ENCODE measurements around the gene VPREB3.

The VPREB3 gene

DNA sequence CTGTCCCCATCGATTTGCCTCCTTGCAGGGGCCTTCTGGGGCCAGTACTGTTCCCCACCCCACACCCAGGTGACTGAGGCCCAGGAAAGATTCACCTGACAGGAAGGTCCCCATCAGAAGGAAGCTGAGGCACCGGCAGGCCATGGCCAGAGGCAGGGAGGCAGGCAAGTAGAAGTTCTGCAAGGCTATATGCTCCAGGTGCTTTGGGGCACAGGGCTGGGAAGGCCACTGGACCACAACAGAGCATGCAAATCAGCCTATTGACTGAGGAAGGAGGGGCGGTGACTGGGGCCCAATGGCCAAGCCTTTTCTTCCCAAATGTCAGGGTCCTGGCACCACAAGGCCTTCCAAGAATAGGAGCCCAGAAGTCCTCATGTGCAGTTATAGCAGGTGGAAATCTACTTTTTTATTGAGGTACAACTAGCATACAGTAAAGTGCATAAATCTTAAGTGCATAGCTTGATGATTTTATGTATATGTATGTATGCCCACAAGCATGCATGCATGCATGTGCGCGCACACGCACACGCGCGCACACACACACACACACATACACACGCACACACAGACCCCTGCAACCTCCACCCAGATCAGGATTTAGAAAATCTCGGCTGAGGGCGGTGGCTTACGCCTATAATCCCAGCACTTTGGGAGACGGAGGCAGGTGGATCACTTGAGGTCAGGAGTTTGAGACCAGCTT is at the start of gene VPREB3:
Gene VPREB3 (minus strand): TSS at position 206 of the 700 bp plus-strand sequence. CDS start 62 bp downstream, at position 144.
- DNase-seq = no peak

GRCh38 chr22:23803001-23803819 is 49.0 kb upstream of the VPREB3 start:
- DNase-seq = no peak

DNA sequence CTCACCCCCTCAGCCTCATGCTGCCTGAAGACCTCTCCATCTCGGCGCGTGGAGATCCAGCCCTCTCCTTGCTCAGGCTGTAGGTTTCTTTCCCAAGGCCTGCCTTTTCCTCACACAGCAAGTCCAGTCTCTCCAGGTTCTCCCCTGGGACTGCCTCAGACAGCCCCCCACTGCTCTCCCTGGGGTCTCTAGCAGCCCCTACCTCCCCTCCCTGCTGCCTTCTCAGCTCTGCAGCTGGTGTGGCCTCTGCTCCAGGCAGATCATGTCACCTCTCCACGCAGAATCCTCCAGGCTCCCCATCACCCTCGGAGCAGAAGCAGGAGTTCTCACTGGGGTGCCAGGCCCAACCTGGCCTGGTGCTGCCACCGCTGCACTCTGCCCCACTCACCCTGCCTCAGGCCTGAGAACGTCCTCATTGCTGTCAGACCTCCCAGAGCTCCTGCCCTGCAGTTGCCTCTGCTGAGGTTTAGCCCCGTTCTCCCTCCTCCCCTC is 47.7 kb upstream of the VPREB3 start:
- DNase-seq = no peak

DNA sequence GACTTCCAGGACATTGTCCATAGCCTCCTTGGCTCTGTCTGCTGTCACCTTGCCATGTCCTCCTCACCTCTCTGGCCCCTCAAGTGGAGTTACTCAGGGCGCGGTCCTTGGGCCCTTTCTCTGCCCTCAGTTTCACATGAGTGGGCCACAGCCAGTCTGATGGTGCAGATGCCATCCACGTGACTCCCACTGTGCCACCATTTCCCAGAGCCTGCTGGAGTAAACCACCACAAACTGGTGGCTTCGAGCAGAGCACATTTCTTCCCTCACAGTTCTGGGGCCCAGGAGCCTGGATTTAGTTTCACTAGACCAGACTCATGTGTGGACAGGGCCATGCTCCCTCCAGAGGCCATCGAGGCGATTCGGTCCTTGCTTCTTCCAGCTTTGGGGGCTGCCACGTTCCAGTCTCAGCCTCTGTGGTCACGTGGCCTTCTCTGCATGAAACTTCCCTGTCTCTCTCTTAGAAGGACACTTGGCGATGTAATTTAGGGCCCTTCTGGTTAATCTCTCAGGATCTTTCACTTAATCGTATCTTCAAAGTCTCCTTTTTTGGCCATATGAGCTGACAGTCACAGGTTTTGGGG is 47.1 kb upstream of the VPREB3 start:
- no peak for DNase-seq

DNA sequence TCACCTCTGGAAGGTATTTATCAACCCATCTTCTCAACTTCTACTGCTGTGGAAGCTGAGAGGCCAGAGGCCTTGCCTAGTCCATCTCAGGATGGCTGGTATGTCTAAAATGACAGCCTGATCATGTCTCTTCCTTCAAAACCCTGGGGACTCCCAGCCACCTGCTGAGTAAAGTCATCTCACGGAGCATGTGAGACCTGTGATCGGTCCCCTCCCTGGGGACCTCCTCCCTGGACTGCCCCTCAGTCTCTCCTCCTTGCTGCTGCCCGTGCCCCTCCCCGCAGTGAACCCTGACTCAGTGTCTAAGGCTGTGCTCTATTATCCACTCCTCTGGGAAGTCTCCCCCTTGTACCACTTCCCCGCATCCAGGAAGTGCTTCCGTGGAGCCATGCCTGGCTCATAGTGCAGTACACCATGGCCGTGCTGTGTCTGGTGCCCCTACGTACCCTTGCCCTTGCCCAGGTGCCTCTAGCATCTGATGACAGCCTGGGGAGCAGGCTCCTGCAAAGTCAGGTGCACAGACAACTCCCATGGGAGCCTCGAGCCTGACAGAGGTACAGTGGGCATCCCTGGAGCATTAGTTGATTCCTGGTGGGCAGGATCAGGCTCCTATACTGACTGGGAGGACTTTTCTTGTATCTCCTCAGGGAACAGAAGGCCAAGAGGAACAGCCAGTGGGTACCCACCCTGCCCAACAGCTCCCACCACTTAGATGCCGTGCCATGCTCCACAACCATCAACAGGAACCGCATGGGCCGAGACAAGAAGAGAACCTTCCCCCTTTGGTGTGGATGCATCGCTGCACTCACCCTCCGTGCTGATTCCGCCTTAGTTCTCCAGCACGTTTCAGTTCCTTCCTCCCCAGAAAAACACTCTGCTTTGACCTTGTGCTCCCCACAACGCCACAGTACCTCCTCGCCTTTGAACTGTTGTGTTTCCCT is 46.3 kb upstream of the VPREB3 start:
- no peak for DNase-seq

GRCh38 chr22:23796461-23796860 is 42.2 kb upstream of the VPREB3 start:
- DNase-seq = no peak

GRCh38 chr22:23793326-23793725 is 39.1 kb upstream of the VPREB3 start:
- DNase-seq = no peak

- no peak for DNase-seq
Observed at GRCh38 chr22:23791738-23792645, 37.8 kb upstream of the VPREB3 start.

DNA sequence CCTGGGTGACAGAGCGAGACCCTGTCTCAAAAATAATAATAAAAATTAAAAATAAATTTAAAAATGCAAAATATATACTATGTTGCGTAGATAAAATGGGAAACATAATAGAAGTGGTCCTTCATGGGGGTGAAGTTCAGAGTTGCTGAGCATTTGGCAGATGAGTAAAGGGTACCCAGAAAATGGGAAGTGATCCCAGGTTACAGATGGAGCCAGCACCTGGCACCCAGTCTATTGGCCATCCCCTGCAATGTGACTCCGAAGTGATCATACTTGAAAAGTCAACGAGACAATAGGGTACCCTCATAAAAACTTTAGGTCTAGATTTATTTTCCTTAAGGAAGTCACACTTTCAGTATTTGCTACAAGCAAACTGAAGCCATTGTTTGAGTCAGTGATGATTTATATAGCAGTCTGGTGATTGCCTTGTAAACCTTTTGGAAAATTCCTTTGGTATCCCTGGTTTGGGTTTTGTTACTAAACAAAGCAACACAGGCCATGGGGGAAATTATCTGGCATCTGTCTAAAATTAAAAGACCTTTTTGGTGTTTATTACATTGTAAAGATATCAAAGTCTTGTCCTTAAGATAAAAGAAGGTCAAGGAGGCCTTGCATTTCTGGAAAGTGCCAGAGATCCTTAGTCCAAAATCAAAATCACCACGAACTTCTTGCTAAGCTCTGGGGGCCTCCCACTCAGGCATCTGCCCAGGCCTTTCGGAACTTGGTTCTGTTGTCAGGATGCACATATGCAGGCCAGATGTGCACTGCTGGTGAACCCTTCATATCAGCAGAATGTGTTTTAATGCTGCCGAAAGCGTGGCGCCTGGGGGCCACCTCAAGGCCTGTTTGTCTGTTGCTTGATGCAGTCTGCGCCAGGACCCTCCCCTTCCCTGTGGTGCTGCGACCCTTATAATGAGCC is 36.9 kb upstream of the VPREB3 start:
- no peak for DNase-seq

- DNase-seq = no peak
Observed at GRCh38 chr22:23789638-23790037, 35.4 kb upstream of the VPREB3 start.

- no peak for DNase-seq
Observed at GRCh38 chr22:23789121-23789520, 34.9 kb upstream of the VPREB3 start.

DNA sequence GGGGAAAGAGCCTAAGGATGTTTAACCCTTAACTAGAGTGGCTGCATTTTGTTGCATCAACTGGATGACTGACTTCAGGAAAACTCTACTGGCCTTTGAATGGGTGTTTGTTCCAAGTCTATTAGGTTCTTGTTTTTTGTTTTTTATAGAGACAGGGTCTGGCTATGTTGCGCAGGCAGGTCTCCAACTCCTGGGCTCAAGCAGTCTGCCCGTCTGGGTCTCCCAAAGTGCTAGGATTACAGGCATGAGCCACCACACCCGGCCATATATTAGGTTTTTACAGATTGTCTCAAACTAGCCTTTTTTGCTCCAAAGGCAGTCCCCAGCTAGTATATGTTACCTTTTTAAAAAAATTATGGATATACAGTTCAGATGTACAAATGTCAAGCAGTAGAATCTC is 33.7 kb upstream of the VPREB3 start:
- no peak for DNase-seq

DNA sequence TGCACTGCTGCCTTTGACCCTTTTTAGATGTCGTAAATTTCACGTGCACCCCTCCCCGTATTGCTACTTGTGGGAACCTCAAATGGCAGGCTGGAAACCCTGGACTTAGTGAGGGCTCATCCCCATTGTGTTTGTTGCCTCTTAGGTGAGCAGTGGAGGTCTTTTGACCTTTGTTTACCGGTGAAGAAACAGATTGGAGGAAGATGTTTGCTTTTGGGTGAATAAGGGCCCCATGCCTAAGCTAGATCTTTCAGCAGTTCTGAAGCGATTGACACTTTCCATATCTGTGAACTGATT is 33.3 kb upstream of the VPREB3 start:
- no peak for DNase-seq

DNA sequence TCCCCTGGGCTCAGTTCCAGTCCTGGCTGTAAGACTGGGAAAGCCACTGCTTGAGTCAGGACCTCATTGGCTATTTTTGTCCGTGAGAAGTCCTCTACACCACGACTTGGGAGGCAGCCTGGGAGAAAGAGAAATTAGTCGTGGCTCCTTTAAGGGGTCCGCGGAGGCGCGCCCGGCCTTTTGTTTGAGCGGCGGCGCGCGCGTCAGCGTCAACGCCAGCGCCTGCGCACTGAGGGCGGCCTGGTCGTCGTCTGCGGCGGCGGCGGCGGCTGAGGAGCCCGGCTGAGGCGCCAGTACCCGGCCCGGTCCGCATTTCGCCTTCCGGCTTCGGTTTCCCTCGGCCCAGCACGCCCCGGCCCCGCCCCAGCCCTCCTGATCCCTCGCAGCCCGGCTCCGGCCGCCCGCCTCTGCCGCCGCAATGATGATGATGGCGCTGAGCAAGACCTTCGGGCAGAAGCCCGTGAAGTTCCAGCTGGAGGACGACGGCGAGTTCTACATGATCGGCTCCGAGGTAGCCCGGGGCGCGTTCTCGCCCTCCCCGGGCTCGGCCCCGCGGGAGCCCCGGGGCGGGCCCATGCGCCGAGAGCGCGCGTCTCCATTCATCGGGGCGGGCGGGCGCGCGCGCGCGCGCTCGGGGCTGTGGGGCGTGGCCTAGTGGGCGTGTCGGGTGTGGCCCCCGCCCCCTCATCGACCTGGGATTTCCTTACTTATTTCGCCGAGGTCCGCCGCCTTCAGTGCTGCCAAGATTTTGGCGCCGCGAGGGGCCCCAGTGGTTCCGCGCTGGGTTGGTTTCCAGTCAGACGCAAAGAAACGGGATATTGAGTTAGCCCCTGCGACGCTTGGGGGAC is 32.8 kb upstream of the VPREB3 start, which contains the start of gene SMARCB1:
Gene SMARCB1 (plus strand): TSS at position 215 of the 848 bp plus-strand sequence. CDS start 204 bp downstream, at position 419.
- peak; percentile 51 for DNase-seq

DNA sequence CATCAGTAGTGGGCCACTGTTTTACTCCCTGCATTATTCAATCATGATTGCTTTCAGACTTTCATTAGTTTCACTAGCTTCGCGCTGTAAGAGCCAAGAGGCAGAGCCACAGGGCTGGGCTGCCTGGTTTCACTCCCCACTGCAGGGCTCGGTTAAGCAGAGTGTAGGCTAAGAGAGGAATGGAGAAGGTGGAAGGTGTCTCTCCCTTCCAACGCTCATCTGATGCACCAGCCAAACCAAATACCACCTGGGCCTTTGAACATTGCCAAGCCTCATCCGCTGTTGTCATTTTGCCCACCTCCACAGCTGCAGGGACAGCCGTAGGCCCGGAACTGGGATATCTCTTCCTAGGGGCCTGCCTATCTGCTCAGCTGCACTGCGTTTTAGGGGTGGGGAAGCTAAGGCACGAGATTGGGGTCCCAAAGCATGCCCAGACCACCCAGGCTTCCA is 32.1 kb upstream of the VPREB3 start:
- no peak for DNase-seq

- DNase-seq = no peak
Observed at GRCh38 chr22:23784215-23784732, 30.0 kb upstream of the VPREB3 start.

GRCh38 chr22:23783265-23784150 is 29.3 kb upstream of the VPREB3 start:
- DNase-seq = no peak

GRCh38 chr22:23782703-23783102 is 28.5 kb upstream of the VPREB3 start:
- no peak for DNase-seq

Measured in NCI-H1694 treated with DMSO at 0.1 percent for 48 hours (cell line).